OCI-LY7 (cell line): ENCODE data around the gene CCDC39. TPM values are rescaled to one million over a fixed set of nuclear protein-coding genes. Genes with fewer than 3 reads are reported as not detected.
A peak's percentile ranks its signal among the peaks of the same experiment; 100 is the strongest.

ENCODE experiments used
- BruUV-seq: library from RNA; stranded (reverse); fragments of 400-500 nt; replicated peaks from 2 replicates; lab custom pipeline; 2021; lab: Mats Ljungman, UMichigan
- CTCF ChIA-PET: fragments of 300-600 bp; sonication (Branson Sonifier 250); formaldehyde crosslinking; loops from one replicate; lab custom pipeline; 2022; ENCODE audit warnings: antibody characterized with exemption; ENCODE audit not compliant: unreplicated experiment; lab: Charles Lee
- POLR2A ChIA-PET: fragments of 300-600 bp; sonication (Branson Sonifier 250); formaldehyde crosslinking; loops from one replicate; lab custom pipeline; 2022; ENCODE audit warnings: antibody characterized with exemption; lab: Charles Lee
- DNase-seq: peaks from one replicate; pipeline ENCODE4 v3.0.0-alpha.2; 2015; ENCODE audit warnings: low spot score
- H2AFZ ChIP-seq: fragments of 200-600 bp; sonication (generic), shearing (Covaris generic); 2 replicates; pipeline ENCODE4 v1.6.1; 2014; ENCODE audit warnings: mild to moderate bottlenecking, antibody characterized with exemption, low read length, moderate library complexity
- H3K27ac ChIP-seq: fragments of 200-600 bp; sonication (generic); 2 replicates; pipeline ENCODE4 v1.5.1; 2014; ENCODE audit warnings: mixed run types, low read depth, mild to moderate bottlenecking, moderate library complexity, low read length, inconsistent platforms; ENCODE audit not compliant: poor library complexity, severe bottlenecking
- H3K36me3 ChIP-seq: fragments of 200-600 bp; sonication (generic); 2 replicates; pipeline ENCODE4 v1.6.1; 2014; ENCODE audit warnings: mild to moderate bottlenecking, antibody characterized with exemption, low read length, moderate library complexity, mixed read lengths; ENCODE audit not compliant: insufficient read depth
- H3K4me1 ChIP-seq: fragments of 200-600 bp; sonication (generic); 2 replicates; pipeline ENCODE4 v1.5.1; 2014; ENCODE audit warnings: mild to moderate bottlenecking, low read length; ENCODE audit not compliant: insufficient read depth, poor library complexity, severe bottlenecking
- H3K4me2 ChIP-seq: fragments of 200-600 bp; sonication (generic); 2 replicates; pipeline ENCODE4 v1.6.1; 2014; ENCODE audit warnings: mild to moderate bottlenecking, low read length
- H3K4me3 ChIP-seq: fragments of 200-600 bp; sonication (generic); 2 replicates; pipeline ENCODE4 v1.5.1; 2014; ENCODE audit warnings: mild to moderate bottlenecking, low read depth, low read length; ENCODE audit not compliant: poor library complexity, severe bottlenecking
- H3K79me2 ChIP-seq: fragments of 200-600 bp; sonication (generic); 2 replicates; pipeline ENCODE4 v1.6.1; 2016; ENCODE audit warnings: low read depth, mild to moderate bottlenecking, low read length, moderate library complexity, mixed read lengths; ENCODE audit not compliant: insufficient read depth
- H3K9me2 ChIP-seq: fragments of 200-600 bp; sonication (generic); 2 replicates; pipeline ENCODE4 v1.6.1; 2016; ENCODE audit warnings: mild to moderate bottlenecking, low read length, mixed read lengths; ENCODE audit not compliant: insufficient read depth
- H3K9me3 ChIP-seq: fragments of 200-600 bp; sonication (generic); 2 replicates; pipeline ENCODE4 v1.6.1; 2014; ENCODE audit warnings: mild to moderate bottlenecking, mixed run types, low read length, mixed read lengths
- H4K20me1 ChIP-seq: fragments of 200-600 bp; sonication (generic); 2 replicates; pipeline ENCODE4 v1.6.1; 2014; ENCODE audit warnings: mild to moderate bottlenecking, antibody characterized with exemption, low read length, moderate library complexity, mixed read lengths; ENCODE audit not compliant: insufficient read depth
- EZH2phosphoT487 ChIP-seq: fragments of 200-600 bp; sonication (generic); IDR thresholded peaks from 2 replicates; pipeline ENCODE4 v1.6.1; 2018; ENCODE audit warnings: low read depth, borderline replicate concordance, mild to moderate bottlenecking, mixed run types, antibody characterized with exemption, low read length, moderate library complexity, mixed read lengths
- intact Hi-C: fragments of 100-400 bp; cut with micrococcal nuclease; formaldehyde crosslinking; loops from one replicate; pipeline ENCODE4 v1.10.0; 2022; ENCODE audit not compliant: unreplicated experiment
- total RNA-seq, 2 experiments: library from RNA; depleted of rRNA in 1 of 2; stranded (reverse); fragments of >200 nt in 1 of 2; shearing (Covaris generic) in 1 of 2; gene quantifications; 2 replicates each; pipeline ENCODE4 v1.2.3, GENCODE V29; 2014 to 2022
- TF ChIP-seq, protein P1 (sequence below): fragments of 200-600 bp; sonication (generic); conservative IDR thresholded peaks from 2 replicates; pipeline ENCODE4 v1.5.1; 2014; ENCODE audit warnings: mild to moderate bottlenecking, antibody characterized with exemption, low read length, moderate library complexity, mixed read lengths

The CCDC39 gene
- total RNA-seq, 2 experiments from 2014 or later, result 0.03 TPM; not detected in 1

DNA sequence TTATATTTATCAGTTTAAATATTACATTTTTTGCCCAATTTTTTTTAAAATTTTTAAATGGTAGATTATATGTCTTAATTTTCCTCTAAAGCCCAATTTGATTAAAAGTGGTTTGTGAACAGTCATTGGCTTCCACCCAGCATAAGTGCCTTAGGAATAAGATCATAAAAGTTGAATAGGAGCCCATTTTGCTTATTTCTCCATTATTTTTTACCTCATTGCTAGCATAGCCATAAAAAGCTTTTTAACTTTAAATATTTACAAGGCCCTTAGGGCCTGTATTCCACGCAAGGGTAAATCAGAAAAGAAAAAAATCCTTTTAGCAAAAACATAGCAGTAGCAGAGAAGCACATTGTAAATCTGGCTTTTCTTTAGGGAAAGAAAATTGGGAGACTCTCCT lies 68.3 kb downstream of the CCDC39 start:
- Histone ChIP-seq H3K79me2 (no peaks in the 10 kb centered on the region), H3K4me3 (no peak overlapping the region), H3K9me3 (no peaks in the 10 kb centered on the region), H2AFZ (no peak overlapping the region), H3K4me2 (no peak overlapping the region), H4K20me1 (no peaks in the 10 kb centered on the region; the same call in none of the 2 replicates), H3K36me3 (peaks cover 87% of the 10 kb centered on the region), H3K9me2 (no peaks in the 10 kb centered on the region), H3K27ac (no peak overlapping the region), H3K4me1 (no peaks in the 10 kb centered on the region)
- intact Hi-C loops, result no loop called here
- BruUV-seq, result no TSS peak
- POLR2A ChIA-PET, result interaction anchor here (0.5 to 2.1 kb wide), 5 partner anchors 8 to 1802 kb away, joined by 3 to 10 read pairs (median 3); partner anchors contain the start of gene TTC14
- no peak for DNase-seq
- CTCF ChIA-PET, result no interaction called here
- no peak for TF ChIP-seq EZH2phosphoT487
- TF ChIP-seq, protein P1, sequence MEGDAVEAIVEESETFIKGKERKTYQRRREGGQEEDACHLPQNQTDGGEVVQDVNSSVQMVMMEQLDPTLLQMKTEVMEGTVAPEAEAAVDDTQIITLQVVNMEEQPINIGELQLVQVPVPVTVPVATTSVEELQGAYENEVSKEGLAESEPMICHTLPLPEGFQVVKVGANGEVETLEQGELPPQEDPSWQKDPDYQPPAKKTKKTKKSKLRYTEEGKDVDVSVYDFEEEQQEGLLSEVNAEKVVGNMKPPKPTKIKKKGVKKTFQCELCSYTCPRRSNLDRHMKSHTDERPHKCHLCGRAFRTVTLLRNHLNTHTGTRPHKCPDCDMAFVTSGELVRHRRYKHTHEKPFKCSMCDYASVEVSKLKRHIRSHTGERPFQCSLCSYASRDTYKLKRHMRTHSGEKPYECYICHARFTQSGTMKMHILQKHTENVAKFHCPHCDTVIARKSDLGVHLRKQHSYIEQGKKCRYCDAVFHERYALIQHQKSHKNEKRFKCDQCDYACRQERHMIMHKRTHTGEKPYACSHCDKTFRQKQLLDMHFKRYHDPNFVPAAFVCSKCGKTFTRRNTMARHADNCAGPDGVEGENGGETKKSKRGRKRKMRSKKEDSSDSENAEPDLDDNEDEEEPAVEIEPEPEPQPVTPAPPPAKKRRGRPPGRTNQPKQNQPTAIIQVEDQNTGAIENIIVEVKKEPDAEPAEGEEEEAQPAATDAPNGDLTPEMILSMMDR, result no peak

GRCh38 chr3:180601688-180602666 lies 77.3 kb downstream of the CCDC39 start, which contains the start of gene TTC14:
Gene TTC14, plus strand, starts transcription at chr3:180602163. Its CDS starts 99 bp downstream, at chr3:180602262.
- TF ChIP-seq EZH2phosphoT487, result no peak
- TF ChIP-seq, protein P1, result peak; percentile 60
- ChIA-PET POLR2A (interaction anchor here (0.6 to 2.9 kb wide), 19 partner anchors 8 to 1254 kb away, joined by 3 to 10 read pairs (median 3); partner anchors contain the start of genes CCDC39 and MFN1), CTCF (no interaction called here)
- Histone ChIP-seq H3K36me3 (peaks cover 36% of the 10 kb centered on the region), H2AFZ (peak within 1 kb of the TSS; percentile 100), H3K4me3 (peak within 1 kb of the TSS; percentile 84), H3K27ac (peak within 1 kb of the TSS; percentile 90), H3K9me2 (no peaks in the 10 kb centered on the region), H3K4me1 (peaks cover 13% of the 10 kb centered on the region), H3K79me2 (peaks cover 27% of the 10 kb centered on the region), H3K9me3 (peaks cover 4% of the 10 kb centered on the region; the same call in 1 of the 2 replicates), H4K20me1 (peaks cover 3% of the 10 kb centered on the region; the same call in 1 of the 2 replicates), H3K4me2 (peak within 1 kb of the TSS; percentile 88)
- DNase-seq, result peak; percentile 96
- intact Hi-C loops, result loop anchor here (1.0 to 5.0 kb wide), 5 partner anchors 310 to 950 kb away; partner anchors contain the start of genes DNAJC19, FXR1 and USP13
- BruUV-seq, result TSS peak; percentile 98
